Peyer's patch (tissue), 4 donors: ENCODE measurements around the gene DNMBP. TPM values are rescaled to one million over a fixed set of nuclear protein-coding genes. Genes with fewer than 3 reads are reported as not detected.
A peak's percentile ranks its signal among the peaks of the same experiment; 100 is the strongest.

ENCODE experiments used
- DNase-seq, 3 donors: peaks; one replicate each; pipeline ENCODE4 v3.0.0-alpha.2; 2017 to 2019
- H3K27ac ChIP-seq, 4 donors: fragments of 200-600 bp; sonication (generic); one replicate each; pipeline ENCODE4 v1.5.1; 2016 to 2019
- H3K27me3 ChIP-seq, 2 donors: fragments of 200-600 bp; sonication (generic); one replicate each; pipeline ENCODE4 v1.5.1; 2019
- H3K36me3 ChIP-seq, 3 donors: fragments of 200-600 bp; sonication (generic); one replicate each; pipeline ENCODE4 v1.5.1; 2016 to 2019
- H3K4me1 ChIP-seq, 4 donors: fragments of 200-600 bp; sonication (generic); one replicate each; pipeline ENCODE4 v1.5.1; 2016 to 2019
- H3K4me3 ChIP-seq, 4 donors: fragments of 200-600 bp; sonication (generic); 1 replicate in 3 of 4; 2 replicates in 1 of 4; pipeline ENCODE4 v1.5.1; 2016 to 2019; ENCODE audit warnings: mild to moderate bottlenecking in 1 of 4
- H3K9me3 ChIP-seq, 4 donors: fragments of 200-600 bp; sonication (generic); one replicate each; pipeline ENCODE4 v1.5.1; 2016 to 2019; ENCODE audit warnings: mild to moderate bottlenecking in 1 of 4
- CTCF ChIP-seq, 6 experiments: fragments of 450-650 bp in 4 of 6; fragments of 200-600 bp in 2 of 6; sonication (generic) in 1 of 6; IDR thresholded peaks; one replicate each; pipeline ENCODE4 v1.5.1; 2017 to 2019; ENCODE audit warnings: antibody characterized with exemption in 6 of 6, mild to moderate bottlenecking in 3 of 6, moderate library complexity in 1 of 6
- POLR2A ChIP-seq, 2 donors: fragments of 450-650 bp; IDR thresholded peaks; one replicate each; pipeline ENCODE4 v1.5.1; 2017; ENCODE audit warnings: antibody characterized with exemption in 2 of 2, mild to moderate bottlenecking in 2 of 2, moderate library complexity in 2 of 2
- total RNA-seq, 4 donors: library from RNA; depleted of rRNA; stranded (reverse); fragments of >200 nt; gene quantifications; one replicate each; pipeline ENCODE4 v1.1.0, GENCODE V29; 2016

The DNMBP gene
- total RNA-seq, 4 donors from 2014 or later, result 53.6 to 96.0 (median 69.6) TPM

GRCh38 chr10:99926925-99927720, 82.6 kb downstream of the DNMBP start:
- H3K9me3 ChIP-seq, result no peaks in the 10 kb centered on the region
- peak in 2 of 3 donors; percentile 66 to 72 for DNase-seq

DNA sequence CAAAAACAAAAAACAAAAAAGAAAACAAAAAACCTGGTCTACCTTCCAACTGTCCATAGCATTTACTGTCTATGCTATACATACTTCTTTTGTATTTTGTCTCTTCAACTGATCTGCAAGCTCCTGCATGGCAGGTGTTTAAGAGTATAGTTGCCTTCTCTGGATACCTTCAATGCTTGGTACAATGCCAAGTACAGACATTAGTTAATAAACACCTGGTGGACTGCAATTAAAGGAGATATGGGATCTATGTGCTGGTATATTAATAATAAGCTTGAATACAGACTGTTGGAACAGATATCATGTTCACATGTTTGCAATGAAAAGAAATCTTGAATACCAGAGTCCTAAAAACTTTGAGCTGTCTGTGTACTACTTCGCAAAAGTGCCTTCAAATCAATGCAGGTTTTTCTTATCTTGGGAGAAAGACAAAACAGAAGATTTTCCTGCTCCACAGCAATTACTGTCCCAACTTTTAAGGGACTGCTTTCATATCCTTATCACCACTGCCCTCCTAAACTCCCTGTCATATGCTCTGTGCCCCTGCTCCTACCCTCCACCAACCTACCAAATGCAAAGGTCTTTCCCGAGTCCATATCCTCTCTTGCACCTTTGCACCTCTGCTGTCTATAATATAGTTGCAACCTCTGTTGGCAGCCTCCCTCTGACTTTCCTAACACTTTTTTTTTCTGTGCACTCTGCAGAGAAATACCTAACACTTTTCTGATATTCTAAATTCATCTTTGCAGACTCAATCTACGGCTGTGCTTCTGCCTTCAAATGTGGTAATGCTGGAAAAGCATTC, 85.1 kb downstream of the DNMBP start:
- H3K4me1 ChIP-seq, result peaks cover 0 to 31% (median 0%) of the 10 kb centered on the region in 4 donors
- H3K4me3 ChIP-seq, result peak overlapping the region in 3 of 4 donors; percentile 10 to 54 (median 53)

More at GRCh38 chr10:99926925-99927720, 82.6 kb downstream of the DNMBP start:
- H3K4me3 ChIP-seq, result peak overlapping the region in 3 of 4 donors; percentile 19 to 54 (median 53)
- peaks cover 0 to 22% (median 0%) of the 10 kb centered on the region in 4 donors for H3K4me1 ChIP-seq
- TF ChIP-seq CTCF (IDR thresholded peaks at IDR 0.05) (peak in 2 of 6 experiments; percentile 11 to 20), POLR2A (IDR thresholded peaks at IDR 0.05) (peak; percentile 45 to 49)
- H3K36me3 ChIP-seq, result no peaks in the 10 kb centered on the region
- peak overlapping the region in 3 of 4 donors; percentile 63 to 93 (median 82) for H3K27ac ChIP-seq
- H3K27me3 ChIP-seq, result no peaks in the 10 kb centered on the region

DNA sequence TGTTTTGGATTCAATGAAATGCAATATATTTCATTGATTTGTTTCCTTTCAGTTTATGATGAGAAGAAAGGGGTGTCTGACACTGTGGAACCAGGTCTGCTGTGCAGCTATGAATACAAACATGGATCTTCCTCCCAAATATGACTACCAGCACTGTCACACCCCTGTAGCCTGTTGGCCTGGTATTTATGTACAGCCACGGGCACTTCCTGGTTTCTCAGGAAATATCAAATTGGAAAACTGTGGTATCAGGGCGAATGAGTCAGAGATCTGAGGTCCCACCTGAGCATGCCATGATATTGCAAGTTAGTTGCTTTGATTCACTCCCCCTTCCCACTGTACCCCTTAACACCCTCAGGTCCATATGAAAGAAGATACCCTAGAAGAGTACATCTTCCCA, 87.8 kb downstream of the DNMBP start:
- no peaks in the 10 kb centered on the region for H3K27me3 ChIP-seq
- no peak overlapping the region for H3K4me3 ChIP-seq
- H3K27ac ChIP-seq, result peak overlapping the region in 2 of 4 donors; percentile 59 to 79
- TF ChIP-seq CTCF (IDR thresholded peaks at IDR 0.05) (no peak), POLR2A (IDR thresholded peaks at IDR 0.05) (no peak)
- H3K4me1 ChIP-seq, result peaks cover 0 to 48% (median 0%) of the 10 kb centered on the region in 4 donors
- H3K9me3 ChIP-seq, result no peaks in the 10 kb centered on the region
- no peaks in the 10 kb centered on the region for H3K36me3 ChIP-seq
- no peak for DNase-seq

More for the DNA sequence above, 85.1 kb downstream of the DNMBP start:
- peak overlapping the region in 3 of 4 donors; percentile 13 to 82 (median 61) for H3K27ac ChIP-seq
- no peaks in the 10 kb centered on the region for H3K36me3 ChIP-seq
- no peaks in the 10 kb centered on the region for H3K27me3 ChIP-seq
- no peak for TF ChIP-seq CTCF (IDR thresholded peaks at IDR 0.05)
- TF ChIP-seq POLR2A (IDR thresholded peaks at IDR 0.05), result no peak
- DNase-seq, result no peak
- H3K9me3 ChIP-seq, result no peaks in the 10 kb centered on the region

- peak in 1 of 2 donors; percentile 7 for TF ChIP-seq POLR2A (IDR thresholded peaks at IDR 0.05)
- TF ChIP-seq CTCF (IDR thresholded peaks at IDR 0.05), result no peak
- no peak for DNase-seq
- H3K4me3 ChIP-seq, result peak overlapping the region in 2 of 4 donors; percentile 17 to 30
- H3K36me3 ChIP-seq, result peaks cover 0 to 4% (median 0%) of the 10 kb centered on the region in 3 donors
- peak overlapping the region in 3 of 4 donors; percentile 61 to 91 (median 79) for H3K27ac ChIP-seq
- no peaks in the 10 kb centered on the region for H3K9me3 ChIP-seq
- H3K27me3 ChIP-seq, result no peaks in the 10 kb centered on the region
- H3K4me1 ChIP-seq, result peaks cover 0 to 57% (median 0%) of the 10 kb centered on the region in 4 donors
Measured at GRCh38 chr10:99920901-99921300, 88.8 kb downstream of the DNMBP start.

DNA sequence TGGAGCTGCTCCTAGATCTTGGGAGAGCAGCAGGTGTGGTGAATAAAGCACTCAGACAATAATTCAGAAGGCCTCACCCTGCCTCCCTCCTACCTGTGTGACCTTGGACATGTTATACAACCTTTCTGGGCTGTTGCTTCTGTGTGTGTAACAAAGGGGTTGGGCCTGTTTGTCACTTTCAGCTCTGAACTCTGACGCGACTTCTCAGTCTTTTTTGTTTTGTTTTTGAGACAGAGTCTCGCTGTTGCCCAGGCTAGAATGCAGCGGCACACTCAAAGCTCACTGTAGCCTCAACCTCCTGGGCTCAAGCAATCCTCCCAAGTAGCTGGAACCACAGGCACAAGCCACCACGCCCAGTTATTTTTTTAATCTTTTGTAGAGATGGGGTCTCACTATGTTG, 89.3 kb downstream of the DNMBP start:
- H3K4me1 ChIP-seq, result peaks cover 0 to 57% (median 0%) of the 10 kb centered on the region in 4 donors
- peak in 1 of 2 donors; percentile 5 for TF ChIP-seq POLR2A (IDR thresholded peaks at IDR 0.05)
- TF ChIP-seq CTCF (IDR thresholded peaks at IDR 0.05), result no peak

More for the DNA sequence above, 89.3 kb downstream of the DNMBP start:
- H3K9me3 ChIP-seq, result no peaks in the 10 kb centered on the region
- peak in 1 of 3 donors; percentile 77 for DNase-seq
- peak overlapping the region in 2 of 4 donors; percentile 17 to 30 for H3K4me3 ChIP-seq
- H3K36me3 ChIP-seq, result peaks cover 0 to 4% (median 0%) of the 10 kb centered on the region in 3 donors
- peak overlapping the region in 3 of 4 donors; percentile 61 to 91 (median 79) for H3K27ac ChIP-seq
- no peaks in the 10 kb centered on the region for H3K27me3 ChIP-seq
